PFSK-1 (cell line): ENCODE data around the gene ALPI.

Experiments used
- FOXP2 ChIP-seq: optimal IDR thresholded peaks from 2 replicates; pipeline ENCODE3; 2011; ENCODE audit warnings: borderline replicate concordance, control low read depth, inconsistent platforms; ENCODE audit not compliant: insufficient read depth; ENCODE audit errors: extremely low read length, extremely low read depth
- POLR2AphosphoS5 ChIP-seq: IDR thresholded peaks from 2 replicates; pipeline ENCODE4 v1.6.1; 2012; ENCODE audit warnings: low read depth, mild to moderate bottlenecking, control low read depth, low read length, moderate library complexity
- TAF1 ChIP-seq: IDR thresholded peaks from 2 replicates; pipeline ENCODE4 v1.6.1; 2012; ENCODE audit warnings: low read length, control low read depth, borderline replicate concordance; ENCODE audit not compliant: insufficient read depth

GRCh38 chr2:232503809-232504323 lies 47.9 kb downstream of the ALPI start:
- no peak for TF ChIP-seq TAF1
- no peak for TF ChIP-seq POLR2AphosphoS5
- TF ChIP-seq FOXP2, result no peak
